HG02840 (cell line): ENCODE data around the gene NLRP1.
"Not testable (repeated sequence)": the region's sequence is repeated elsewhere in the genome, so short reads cannot be mapped to it uniquely, and the experiment has no call there.

Source experiments
- ATAC-seq: cut with Tn5 transposase; IDR thresholded peaks from one replicate; pipeline ENCODE4 v1.9.1; 2021; ENCODE audit warnings: mild to moderate bottlenecking, moderate library complexity, moderate number of reproducible peaks; ENCODE audit not compliant: unreplicated experiment, low FRiP score

Gene NLRP1

GRCh38 chr17:5588584-5588983 is 4.3 kb upstream of the NLRP1 start:
- ATAC-seq, result no peak

- no peak for ATAC-seq
These were observed 3.2 kb upstream of the NLRP1 start for GRCh38 chr17:5587438-5588032.

- no peak for ATAC-seq
These were observed 1.7 kb upstream of the NLRP1 start for GRCh38 chr17:5585836-5586521.

- no peak for ATAC-seq
These were observed 1.0 kb upstream of the NLRP1 start for GRCh38 chr17:5585287-5585794.

- no peak for ATAC-seq
These were observed 605 bp downstream of the NLRP1 start for GRCh38 chr17:5583426-5584382.

- no peak for ATAC-seq
These were observed 1.8 kb downstream of the NLRP1 start for GRCh38 chr17:5582209-5583185.

GRCh38 chr17:5581655-5582054 is 2.7 kb downstream of the NLRP1 start:
- ATAC-seq, result no peak

- ATAC-seq, result no peak
These were observed 3.3 kb downstream of the NLRP1 start for GRCh38 chr17:5580969-5581368.

- ATAC-seq, result no peak
These were observed 3.9 kb downstream of the NLRP1 start for GRCh38 chr17:5580367-5580766.

GRCh38 chr17:5578768-5579167 is 5.5 kb downstream of the NLRP1 start:
- ATAC-seq, result not testable (repeated sequence)

GRCh38 chr17:5573017-5573416 is 11.3 kb downstream of the NLRP1 start:
- not testable (repeated sequence) for ATAC-seq

GRCh38 chr17:5571281-5571680 is 13.0 kb downstream of the NLRP1 start:
- ATAC-seq, result no peak

GRCh38 chr17:5565808-5566207 is 18.5 kb downstream of the NLRP1 start:
- no peak for ATAC-seq

- ATAC-seq, result no peak
These were observed 20.9 kb downstream of the NLRP1 start for GRCh38 chr17:5563456-5563855.

- ATAC-seq, result no peak
These were observed 21.5 kb downstream of the NLRP1 start for GRCh38 chr17:5562661-5563360.

- no peak for ATAC-seq
These were observed 22.4 kb downstream of the NLRP1 start for GRCh38 chr17:5561736-5562571.

GRCh38 chr17:5560361-5560988 is 23.8 kb downstream of the NLRP1 start:
- ATAC-seq, result no peak
